Fibroblast of mammary gland (primary cell): ENCODE data around the gene ZNF423.

Experiments
- DNase-seq: peaks from one replicate; pipeline ENCODE4 v3.0.0-alpha.2; 2010; ENCODE audit warnings: low read depth
- H3K4me3 ChIP-seq: 2 replicates; pipeline ENCODE4 v1.5.1; 2011; ENCODE audit warnings: low read depth, mild to moderate bottlenecking, low read length, moderate library complexity; ENCODE audit not compliant: control insufficient read depth
- CTCF ChIP-seq: conservative IDR thresholded peaks from 2 replicates; pipeline ENCODE4 v1.5.1; 2011; ENCODE audit warnings: low read depth, low read length, inconsistent platforms; ENCODE audit not compliant: control insufficient read depth, insufficient read depth

Gene ZNF423

GRCh38 chr16:49781401-49781800 lies 74.5 kb downstream of the ZNF423 start:
- no peak for TF ChIP-seq CTCF
- DNase-seq, result no peak
- no peak overlapping the region for H3K4me3 ChIP-seq

GRCh38 chr16:49780433-49780832 lies 75.5 kb downstream of the ZNF423 start:
- H3K4me3 ChIP-seq, result no peak overlapping the region
- TF ChIP-seq CTCF, result no peak
- DNase-seq, result no peak

GRCh38 chr16:49779979-49780378 lies 75.9 kb downstream of the ZNF423 start:
- DNase-seq, result no peak
- no peak for TF ChIP-seq CTCF
- H3K4me3 ChIP-seq, result no peak overlapping the region

- DNase-seq, result no peak
Measured at GRCh38 chr16:49778202-49778930, 77.5 kb downstream of the ZNF423 start.

GRCh38 chr16:49776734-49777133 lies 79.2 kb downstream of the ZNF423 start:
- no peak overlapping the region for H3K4me3 ChIP-seq
- no peak for DNase-seq
- no peak for TF ChIP-seq CTCF

More at GRCh38 chr16:49778202-49778930, 77.5 kb downstream of the ZNF423 start:
- no peak for TF ChIP-seq CTCF
- no peak overlapping the region for H3K4me3 ChIP-seq

GRCh38 chr16:49776085-49776595 lies 79.8 kb downstream of the ZNF423 start:
- no peak for DNase-seq
- H3K4me3 ChIP-seq, result no peak overlapping the region
- TF ChIP-seq CTCF, result no peak
